ENCODE measurements around the gene MRPL39. TPM values are rescaled to one million over a fixed set of nuclear protein-coding genes. Genes with fewer than 3 reads are reported as not detected.

The MRPL39 gene
- total and polyA plus RNA-seq, 2 donors (not counting 1 experiment from before 2014, with no cell fraction given) = 10.1 to 19.7 TPM

DNA sequence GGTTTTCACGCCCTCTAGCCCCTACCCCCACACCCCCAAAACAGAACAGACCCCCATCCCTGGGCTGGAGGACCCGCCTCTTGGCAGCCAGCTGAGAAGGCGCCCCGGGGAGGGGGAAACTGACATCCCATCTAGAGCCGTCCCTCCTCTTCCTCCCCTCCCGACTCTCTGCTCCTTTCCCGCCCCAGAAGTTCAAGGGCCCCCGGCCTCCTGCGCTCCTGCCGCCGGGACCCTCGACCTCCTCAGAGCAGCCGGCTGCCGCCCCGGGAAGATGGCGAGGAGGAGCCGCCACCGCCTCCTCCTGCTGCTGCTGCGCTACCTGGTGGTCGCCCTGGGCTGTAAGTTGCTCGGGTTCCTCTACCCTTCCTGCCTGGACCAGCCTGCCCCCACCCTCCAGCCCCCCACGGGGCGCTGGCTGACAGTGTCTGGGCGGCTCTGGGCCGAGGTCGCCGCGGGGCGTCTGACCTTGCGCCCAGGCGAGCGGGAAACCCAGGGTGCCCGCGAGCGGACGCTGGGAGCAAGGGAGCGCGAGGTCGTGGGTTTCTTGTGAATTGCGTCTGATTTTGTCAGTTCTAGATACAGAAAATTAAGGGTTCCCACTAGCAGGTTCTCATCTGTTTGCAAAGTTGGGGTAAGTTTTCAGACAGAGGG, 32.4 kb upstream of the MRPL39 start:
- TF ChIP-seq EZH2 (IDR thresholded peaks at IDR 0.05; ENCODE audit: borderline replicate concordance, insufficient read depth, low read depth, low read length, poor library complexity, severe bottlenecking) = no peak
- TF ChIP-seq, protein P1, sequence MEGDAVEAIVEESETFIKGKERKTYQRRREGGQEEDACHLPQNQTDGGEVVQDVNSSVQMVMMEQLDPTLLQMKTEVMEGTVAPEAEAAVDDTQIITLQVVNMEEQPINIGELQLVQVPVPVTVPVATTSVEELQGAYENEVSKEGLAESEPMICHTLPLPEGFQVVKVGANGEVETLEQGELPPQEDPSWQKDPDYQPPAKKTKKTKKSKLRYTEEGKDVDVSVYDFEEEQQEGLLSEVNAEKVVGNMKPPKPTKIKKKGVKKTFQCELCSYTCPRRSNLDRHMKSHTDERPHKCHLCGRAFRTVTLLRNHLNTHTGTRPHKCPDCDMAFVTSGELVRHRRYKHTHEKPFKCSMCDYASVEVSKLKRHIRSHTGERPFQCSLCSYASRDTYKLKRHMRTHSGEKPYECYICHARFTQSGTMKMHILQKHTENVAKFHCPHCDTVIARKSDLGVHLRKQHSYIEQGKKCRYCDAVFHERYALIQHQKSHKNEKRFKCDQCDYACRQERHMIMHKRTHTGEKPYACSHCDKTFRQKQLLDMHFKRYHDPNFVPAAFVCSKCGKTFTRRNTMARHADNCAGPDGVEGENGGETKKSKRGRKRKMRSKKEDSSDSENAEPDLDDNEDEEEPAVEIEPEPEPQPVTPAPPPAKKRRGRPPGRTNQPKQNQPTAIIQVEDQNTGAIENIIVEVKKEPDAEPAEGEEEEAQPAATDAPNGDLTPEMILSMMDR (IDR thresholded peaks at IDR 0.05) = peak; percentile 53
- Histone ChIP-seq H3K4me3 (ENCODE audit: control extremely low read depth in 1 of 5, extremely low read depth in 1 of 5, insufficient read depth in 1 of 5, low read depth in 2 of 5, low read length in 4 of 5) (peak overlapping the region; percentile 32 to 85 (median 69)), H3K4me2 (replicated peaks; ENCODE audit: low read depth, low read length, poor library complexity, severe bottlenecking) (peak overlapping the region; percentile 77), H3K79me2 (ENCODE audit: control insufficient read depth, insufficient read depth, low read length) (no peaks in the 10 kb centered on the region), H3K4me1 (ENCODE audit: control insufficient read depth in 2 of 2, insufficient read depth in 2 of 2, low read length in 2 of 2) (peaks cover 13 to 14% of the 10 kb centered on the region in 2 donors), H4K20me1 (ENCODE audit: control insufficient read depth, insufficient read depth, low read length, poor library complexity, severe bottlenecking) (no peaks in the 10 kb centered on the region), H2AFZ (ENCODE audit: insufficient read depth, low read depth, low read length, poor library complexity, severe bottlenecking) (peak overlapping the region; percentile 87), H3K9me3 (ENCODE audit: control extremely low read depth in 1 of 3, control insufficient read depth in 2 of 3, insufficient read depth in 1 of 3, low read length in 2 of 3) (no peaks in the 10 kb centered on the region), H3K27me3 (replicated peaks in 1 of 4; ENCODE audit: control extremely low read depth in 1 of 4, control insufficient read depth in 3 of 4, insufficient read depth in 4 of 4, low read length in 3 of 4) (no peaks in the 10 kb centered on the region), H3K9ac (ENCODE audit: low read length) (peak overlapping the region; percentile 82), H3K36me3 (replicated peaks in 1 of 2; ENCODE audit: control extremely low read depth in 1 of 2, control insufficient read depth in 1 of 2, extremely low read depth in 1 of 2, insufficient read depth in 2 of 2, low read length in 1 of 2) (no peaks in the 10 kb centered on the region), H3K27ac (ENCODE audit: low read length in 2 of 2) (peak overlapping the region; percentile 58 to 68)
- CTCF ChIA-PET = interaction anchor here (0.9 to 4.1 kb wide), 4 partner anchors 8 to 219 kb away, joined by 3 to 30 read pairs (median 6); partner anchors contain the start of gene MRPL39
- H3K4me1 Mint-ChIP-seq = peaks cover 19% of the 10 kb centered on the region
- WGBS (ENCODE audit: insufficient coverage) = under 1% methylated on average over 25 of the region's 40 CpGs
- no peaks in the 10 kb centered on the region for H3K9me3 Mint-ChIP-seq (ENCODE audit: insufficient read depth)
- ATAC-seq (ENCODE audit: low read depth) (peak; percentile 88), DNase-seq (peak; percentile 79)
- H3K4me3 Mint-ChIP-seq = peak overlapping the region; percentile 84
- intact Hi-C loops (cut with micrococcal nuclease) = loop anchor here (1.0 to 2.0 kb wide), 2 partner anchors 31 to 219 kb away; no protein-coding TSS in a partner anchor
- H3K27me3 Mint-ChIP-seq = peaks cover 7% of the 10 kb centered on the region
- peak overlapping the region; percentile 81 for H3K27ac Mint-ChIP-seq
- POLR2A ChIA-PET = no interaction called here

Data from B cell (primary cell).